Stimulated activated naive CD4-positive, alpha-beta T cell treated with Interleukin-2 at 50 U/mL for 16 hours (primary cell): ENCODE results near the gene CCDC47.

Experiments
- DNase-seq: peaks from one replicate; lab custom pipeline; 2025; lab: John Stamatoyannopoulos, UW

Gene CCDC47

DNA sequence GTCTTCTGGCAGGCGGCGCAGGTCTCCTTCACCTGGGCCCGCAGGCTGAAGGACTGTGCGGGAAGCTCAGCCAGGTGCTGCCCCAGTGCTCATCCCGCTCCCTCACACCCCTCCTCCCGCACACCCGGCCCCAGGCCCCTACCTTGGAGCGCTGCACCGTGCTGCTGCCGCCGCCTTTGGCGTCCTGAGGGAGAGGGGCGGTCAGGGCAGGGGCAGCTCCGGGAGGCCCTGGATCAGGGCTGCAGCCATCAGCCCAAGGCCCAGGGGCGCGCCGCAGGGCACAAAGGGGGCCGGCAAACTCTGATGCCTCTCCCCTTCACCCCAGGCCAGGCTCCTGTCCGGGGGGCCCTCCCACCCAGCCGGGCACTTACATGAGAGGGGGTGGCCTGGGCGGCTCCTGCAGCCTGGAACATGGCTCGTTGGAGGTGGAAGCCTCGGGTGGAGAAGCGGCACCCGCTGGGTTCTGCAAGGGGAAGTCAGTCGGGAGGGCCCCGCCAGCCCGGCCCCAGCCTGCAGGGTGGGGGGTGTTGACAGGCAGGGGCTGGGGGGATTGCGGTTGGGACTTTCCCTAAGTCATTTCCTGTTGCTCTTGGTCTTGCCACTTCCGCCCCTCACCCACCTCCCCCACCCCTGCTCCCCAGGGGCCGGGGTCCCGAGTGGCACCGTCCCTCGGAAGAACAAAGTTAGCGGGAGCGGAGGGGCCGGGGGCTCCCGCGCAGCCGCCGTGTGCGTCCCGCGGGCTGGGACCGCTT, 74.3 kb downstream of the CCDC47 start:
- peak; percentile 72 for DNase-seq

DNA sequence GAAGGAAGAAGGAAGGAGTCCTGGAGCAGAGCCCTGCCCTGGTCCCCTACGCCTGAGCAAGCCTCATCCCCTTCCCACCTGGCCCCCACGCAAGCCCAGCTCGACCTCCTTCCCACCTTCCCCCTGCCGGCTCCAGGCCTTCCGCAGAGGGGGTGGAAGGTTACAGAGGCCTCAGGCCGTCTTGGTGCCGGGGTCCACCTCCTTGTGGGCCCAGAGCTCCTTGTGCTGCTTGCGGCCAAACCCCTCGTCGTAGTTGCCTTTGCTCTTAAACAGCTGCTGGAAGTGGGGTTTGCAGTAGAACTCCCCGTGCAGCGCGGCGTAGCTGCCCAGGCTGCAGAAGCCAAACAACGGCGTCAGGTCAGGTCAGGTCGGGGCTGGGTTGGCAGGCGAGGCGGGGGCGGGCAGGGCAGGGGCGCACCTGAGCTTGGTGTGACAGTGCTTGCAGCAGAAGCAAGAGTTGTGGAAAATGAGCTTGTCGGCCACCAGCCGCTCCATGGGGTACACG, 75.0 kb downstream of the CCDC47 start:
- DNase-seq = no peak

DNA sequence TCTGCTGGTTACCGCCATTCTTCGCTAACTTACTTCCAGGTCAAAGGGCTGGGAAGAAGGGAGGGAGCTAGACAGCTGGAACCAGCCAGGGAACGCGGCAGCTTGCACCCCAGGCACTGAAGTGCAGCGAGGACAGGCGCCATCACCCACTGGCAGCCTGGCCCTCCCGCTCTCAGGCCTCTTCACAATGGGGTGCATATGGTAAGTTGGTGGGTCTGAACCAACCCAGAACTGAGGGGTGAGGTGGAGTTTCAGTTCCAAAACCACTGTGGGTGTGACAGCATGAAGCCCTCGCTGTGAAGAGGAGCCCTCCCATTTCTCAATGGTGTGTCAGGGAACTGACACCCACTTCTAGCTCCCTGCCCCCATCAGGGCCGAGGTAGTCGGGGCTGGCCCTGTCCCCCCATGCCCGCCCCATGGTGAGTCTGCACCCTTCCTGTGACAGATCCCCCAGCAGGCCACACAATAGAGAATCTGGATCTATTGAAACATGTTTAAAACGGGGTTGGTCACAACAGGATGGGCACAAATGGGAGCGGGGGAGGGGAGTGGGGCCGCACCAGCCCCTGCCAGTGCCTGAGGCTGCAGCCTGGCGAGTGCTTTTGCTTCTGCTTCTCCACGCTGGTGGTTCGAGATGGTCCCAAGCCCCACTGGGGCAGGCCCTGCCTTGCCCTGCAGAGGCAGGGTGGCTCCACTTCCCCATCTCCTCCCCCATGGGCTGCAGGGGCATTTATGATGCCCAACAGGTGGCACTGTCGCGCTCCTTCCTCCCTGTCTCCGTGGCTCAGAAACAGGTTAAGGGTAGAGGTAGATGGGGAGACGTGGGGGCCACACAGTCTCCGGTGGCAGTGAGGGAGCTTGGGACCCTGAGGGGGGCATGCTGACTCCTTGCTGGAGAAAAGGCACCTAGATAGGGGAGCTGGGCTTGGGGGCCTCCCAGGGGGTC, 75.8 kb downstream of the CCDC47 start:
- peak; percentile 69 for DNase-seq

DNA sequence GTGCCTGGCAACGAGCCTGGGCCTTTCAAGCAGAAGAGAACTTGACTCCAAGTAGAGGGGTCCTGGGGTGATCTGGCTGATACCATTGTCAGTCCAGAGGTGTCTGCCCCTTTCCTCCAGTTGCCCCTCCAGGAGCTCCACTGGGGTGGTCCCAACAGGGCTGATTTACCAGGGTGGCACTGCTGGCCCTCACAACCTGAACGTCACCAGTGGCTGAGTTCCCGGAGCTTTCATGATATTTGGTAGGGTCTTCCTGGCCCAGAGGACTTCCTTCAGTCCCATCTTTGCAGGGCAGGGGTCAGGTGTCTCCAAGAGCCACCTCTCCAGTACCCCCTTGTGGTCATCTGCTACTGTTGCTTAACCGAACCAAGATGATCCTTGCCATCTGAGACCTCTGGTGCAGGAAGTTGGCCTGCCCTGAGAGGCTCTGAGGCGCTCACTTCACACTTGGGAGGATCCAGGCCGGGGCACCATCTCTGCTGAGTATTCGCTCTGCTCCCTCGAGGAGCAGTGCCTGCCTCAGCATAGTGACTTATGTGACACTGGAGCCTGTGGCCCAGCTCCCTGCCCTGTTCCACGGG, 76.9 kb downstream of the CCDC47 start:
- peak; percentile 16 for DNase-seq

DNA sequence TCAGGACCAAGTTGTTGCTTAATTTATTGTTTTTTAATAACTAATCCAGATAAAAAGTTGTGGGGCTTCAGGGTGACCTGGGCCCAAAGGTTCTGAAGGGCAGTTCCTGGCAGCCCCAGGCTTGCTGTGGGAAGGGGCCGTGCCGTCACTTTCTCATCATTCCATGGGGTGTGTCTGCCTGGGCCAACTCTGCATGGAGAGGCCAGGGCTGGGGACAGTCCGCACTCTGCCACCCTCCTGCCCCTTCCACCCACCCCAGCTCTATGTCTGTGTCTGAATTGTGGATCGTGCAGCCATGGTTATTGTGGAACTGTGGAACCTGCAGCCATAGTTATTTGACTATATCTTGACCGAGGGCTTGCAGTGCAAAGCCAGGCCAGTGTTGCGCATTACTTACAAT, 77.5 kb downstream of the CCDC47 start:
- DNase-seq = no peak
